GM19372 (cell line): ENCODE data around the gene LSM2.
A peak's percentile ranks its signal among the peaks of the same experiment; 100 is the strongest.
"Not testable (repeated sequence)": the region's sequence is repeated elsewhere in the genome, so short reads cannot be mapped to it uniquely, and the experiment has no call there.

Source experiments
- ATAC-seq: cut with Tn5 transposase; IDR thresholded peaks from one replicate; pipeline ENCODE4 v1.9.1; 2021; ENCODE audit warnings: mild to moderate bottlenecking, low read depth, moderate library complexity; ENCODE audit not compliant: unreplicated experiment

LSM2 gene

DNA sequence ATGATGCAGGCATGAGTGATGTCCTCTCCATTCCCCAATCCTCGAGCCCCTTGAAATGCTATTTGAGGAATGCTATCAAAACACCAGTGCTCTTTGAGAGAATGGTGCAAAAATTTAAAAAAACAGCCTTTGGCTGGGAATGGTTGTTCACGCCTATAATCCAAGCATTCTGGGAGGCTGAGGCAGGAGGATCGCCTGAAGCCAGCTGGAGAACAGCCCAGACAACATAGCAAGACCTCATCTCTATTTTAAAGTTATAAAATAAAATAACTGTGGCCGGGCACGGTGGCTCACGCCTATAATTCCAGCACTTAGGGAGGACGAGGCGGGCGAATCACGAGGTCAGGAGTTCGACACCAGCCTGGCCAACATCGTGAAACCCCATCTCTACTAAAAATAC, 7.0 kb downstream of the LSM2 start:
- no peak for ATAC-seq

GRCh38 chr6:31797588-31797987, 9.2 kb downstream of the LSM2 start:
- no peak for ATAC-seq

- no peak for ATAC-seq
These were observed 9.8 kb downstream of the LSM2 start for GRCh38 chr6:31796993-31797385.

DNA sequence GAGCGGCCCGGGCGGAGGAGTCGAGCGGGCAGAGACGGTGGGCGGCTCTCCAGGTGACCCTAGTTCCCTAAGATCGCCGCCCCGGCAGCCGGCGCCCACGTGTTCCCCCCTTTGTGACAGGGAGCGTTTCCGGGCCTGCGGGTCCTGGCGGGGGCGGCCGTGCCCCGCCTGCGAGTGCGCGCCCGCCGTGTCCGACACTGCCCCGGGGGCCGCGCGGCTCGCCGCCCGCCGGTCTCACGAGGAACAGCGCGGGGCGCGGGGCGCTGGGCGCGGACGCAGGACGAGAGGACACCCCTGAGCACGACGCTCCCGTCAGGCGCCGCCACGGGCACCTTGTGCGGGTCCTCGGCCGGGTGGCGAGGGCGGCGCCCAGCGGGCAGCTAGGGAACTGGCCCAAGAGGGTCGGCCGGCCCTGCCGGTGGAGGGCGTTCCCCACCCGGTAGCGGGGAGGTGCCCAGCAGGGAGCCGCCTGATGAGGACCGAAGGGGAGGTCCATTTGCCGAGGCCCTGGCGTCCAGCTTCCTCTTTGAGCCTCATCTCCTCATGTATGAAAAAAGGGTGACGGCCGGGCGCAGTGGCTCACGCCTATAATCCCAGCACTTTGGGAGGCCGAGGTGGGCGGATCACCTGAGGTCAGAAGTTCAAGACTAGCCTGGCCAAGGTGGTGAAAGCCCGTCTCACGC, 11.0 kb downstream of the LSM2 start, which contains the start of gene VARS1:
Gene VARS1 (minus strand): TSS at position 137 of the 683 bp plus-strand sequence. CDS start 535 bp downstream, outside the sequence.
- ATAC-seq = peak; percentile 74

- ATAC-seq = no peak
These were observed 11.7 kb downstream of the LSM2 start for GRCh38 chr6:31794866-31795615.

DNA sequence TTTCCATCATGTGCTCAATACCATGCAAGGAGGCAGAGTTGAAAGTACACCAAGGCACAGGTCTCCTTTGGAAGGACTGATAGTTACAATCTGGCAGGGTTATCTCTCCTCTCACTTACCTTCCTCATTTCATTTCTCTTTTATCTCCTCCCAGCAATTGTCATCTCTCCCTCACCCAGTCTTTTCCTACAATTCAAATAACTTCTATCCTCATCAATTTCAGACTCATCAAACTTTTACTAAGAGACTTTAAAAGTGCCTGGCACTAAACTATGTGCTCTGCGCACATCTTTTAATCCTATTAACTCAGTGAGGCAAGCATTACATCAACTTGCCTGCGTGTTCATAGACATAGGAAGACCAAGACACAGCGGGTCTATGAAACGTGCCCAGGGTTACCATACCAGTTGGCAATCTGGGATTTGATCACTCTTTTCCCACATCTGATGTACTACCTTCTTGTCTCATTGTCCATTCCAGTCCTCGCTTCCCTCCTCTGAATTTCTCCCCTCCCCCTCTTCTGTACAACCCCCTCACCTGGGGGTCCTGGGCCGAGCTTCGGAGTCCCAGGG, 12.4 kb downstream of the LSM2 start:
- no peak for ATAC-seq

- not testable (repeated sequence) for ATAC-seq
These were observed 12.9 kb downstream of the LSM2 start for GRCh38 chr6:31793927-31794245.

GRCh38 chr6:31792761-31793171, 14.0 kb downstream of the LSM2 start:
- no peak for ATAC-seq

DNA sequence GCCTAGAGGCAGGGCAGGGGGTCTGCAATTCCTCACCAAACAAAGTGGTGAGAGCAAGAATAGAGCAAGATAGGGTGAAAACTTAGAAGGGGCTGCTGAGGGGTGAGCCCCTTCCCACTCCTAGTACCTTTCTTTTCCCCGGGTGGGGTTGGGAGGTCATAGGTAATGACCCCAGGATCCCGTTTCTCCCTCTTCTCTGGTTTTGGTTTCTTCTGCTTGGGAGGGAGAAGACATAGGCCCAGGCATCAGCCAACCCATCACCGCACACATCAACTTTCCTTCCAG, 14.7 kb downstream of the LSM2 start:
- ATAC-seq = no peak

GRCh38 chr6:31791324-31792089, 15.3 kb downstream of the LSM2 start:
- ATAC-seq = no peak

DNA sequence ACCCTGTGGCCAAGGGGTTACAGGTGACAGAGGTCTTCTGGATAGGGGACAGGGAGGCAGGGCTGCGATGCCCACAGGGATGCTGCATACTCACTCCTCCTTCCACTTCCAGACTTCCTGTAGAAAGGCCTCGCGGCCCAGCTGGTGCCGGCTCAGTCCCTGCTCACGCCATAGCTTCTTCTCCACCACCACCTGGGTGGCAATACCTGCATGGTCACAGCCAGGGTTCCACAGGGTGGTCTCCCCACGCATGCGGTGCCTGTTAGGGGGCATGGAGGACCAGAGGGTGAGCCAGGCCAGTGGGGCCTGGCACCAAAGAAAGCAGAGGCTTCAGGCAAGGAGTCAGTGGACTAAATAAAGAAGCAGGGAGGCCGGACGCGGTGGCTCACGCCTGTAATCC, 21.3 kb downstream of the LSM2 start:
- no peak for ATAC-seq

- ATAC-seq = no peak
These were observed 22.5 kb downstream of the LSM2 start for GRCh38 chr6:31784098-31784925.

DNA sequence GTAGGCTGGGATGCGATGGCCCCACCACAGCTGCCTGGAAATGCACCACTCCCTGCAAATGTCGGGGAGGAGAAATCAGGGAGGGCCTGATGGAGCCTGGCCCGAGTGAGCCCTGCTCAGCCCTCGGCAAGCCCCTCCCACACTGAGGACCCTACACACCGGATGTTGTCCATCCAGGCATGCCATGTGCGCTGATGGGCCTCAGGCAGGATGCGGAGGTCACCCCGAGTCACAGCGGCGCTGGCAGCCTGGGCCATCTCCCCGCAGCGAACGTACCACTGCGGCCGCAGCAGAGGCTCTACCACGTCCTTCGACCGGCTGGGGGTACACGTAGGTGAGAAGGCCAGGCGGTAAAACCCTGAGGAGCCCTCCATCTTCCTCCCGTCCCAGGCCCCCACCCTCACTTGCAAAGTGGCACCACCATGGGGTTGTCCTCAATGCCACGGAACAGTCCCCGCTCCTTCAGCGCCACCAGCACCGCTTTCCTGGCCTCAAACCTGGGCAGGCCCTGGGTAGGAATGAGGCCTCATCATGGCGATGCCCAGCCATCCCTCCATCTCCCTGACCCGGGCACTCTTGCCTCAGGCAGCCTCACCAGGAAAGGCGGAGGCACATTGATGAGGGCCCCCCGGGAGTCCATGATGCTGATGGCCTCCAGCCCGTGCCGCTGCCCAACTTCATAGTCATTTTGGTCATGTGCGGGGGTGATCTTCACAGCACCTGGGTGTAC, 24.5 kb downstream of the LSM2 start:
- no peak for ATAC-seq

GRCh38 chr6:31781244-31782125, 25.3 kb downstream of the LSM2 start:
- no peak for ATAC-seq

- ATAC-seq = no peak
These were observed 26.1 kb downstream of the LSM2 start for GRCh38 chr6:31780507-31781243.

DNA sequence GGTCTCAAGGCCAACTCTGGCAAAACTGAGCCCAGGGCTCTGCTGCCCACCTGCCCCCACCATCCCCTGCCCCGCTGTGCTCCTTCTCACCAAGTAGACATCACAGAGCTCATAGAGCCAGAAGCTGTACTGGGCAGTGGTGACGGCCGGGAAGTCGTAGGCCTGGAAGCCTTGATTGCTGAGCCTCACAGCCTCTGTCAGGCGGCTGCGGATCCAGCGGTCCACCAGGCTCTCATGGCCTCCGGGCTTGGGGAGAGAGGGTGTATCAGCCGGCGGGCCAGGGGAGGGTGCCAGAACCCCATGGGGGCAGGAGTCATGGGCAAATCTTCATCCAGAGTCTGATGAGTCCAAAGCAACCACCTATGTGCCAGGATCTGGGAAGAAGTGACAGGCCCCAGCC, 26.9 kb downstream of the LSM2 start:
- no peak for ATAC-seq

DNA sequence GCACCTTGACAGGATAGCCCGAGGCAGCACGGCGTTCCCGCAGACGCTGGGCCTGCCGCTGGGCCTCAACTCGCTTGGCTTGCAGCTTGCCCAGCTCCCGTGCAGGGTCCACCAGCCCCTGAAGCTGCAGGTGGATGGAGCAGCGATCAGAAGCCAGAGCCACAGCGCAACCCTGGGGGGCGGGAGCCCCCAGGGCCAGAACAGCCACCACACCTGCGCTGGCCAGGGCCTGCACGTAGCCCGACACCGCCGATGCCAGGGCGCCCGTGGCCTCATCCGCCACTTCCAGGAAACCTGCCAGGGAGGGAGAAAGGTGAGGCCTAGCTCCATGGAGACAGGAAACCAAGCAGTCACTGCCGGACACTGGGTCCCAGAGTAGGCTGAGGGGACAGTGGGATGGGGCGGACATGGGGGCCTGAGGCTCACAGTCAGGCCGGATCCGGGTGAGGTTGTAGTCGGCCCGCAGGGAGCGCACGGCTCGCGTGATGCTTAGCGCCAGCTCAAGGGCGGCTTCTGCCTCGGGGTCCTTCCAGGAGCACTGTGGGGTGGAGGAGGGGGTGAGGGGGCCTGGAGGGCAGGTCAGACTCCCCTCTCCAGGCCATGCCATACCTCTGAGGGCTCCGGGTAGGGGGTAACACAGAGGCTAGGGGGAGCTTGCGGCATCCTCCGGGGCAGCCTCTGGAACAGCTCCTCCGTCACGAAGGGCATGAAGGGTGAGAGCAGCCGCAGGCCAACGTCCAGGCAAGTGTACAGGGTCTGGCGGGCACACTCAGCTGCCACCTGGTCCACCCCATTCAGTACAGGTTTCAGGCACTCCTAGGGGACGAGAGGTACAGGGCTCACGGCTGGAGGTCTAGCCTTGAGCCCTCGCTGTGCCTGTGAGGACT, 27.5 kb downstream of the LSM2 start:
- ATAC-seq = no peak
